ENCODE data around the gene ZAP70.

ZAP70 gene

GRCh38 chr2:97779141-97779540 lies 65.8 kb downstream of the ZAP70 start:
- TF ChIP-seq, protein P1, sequence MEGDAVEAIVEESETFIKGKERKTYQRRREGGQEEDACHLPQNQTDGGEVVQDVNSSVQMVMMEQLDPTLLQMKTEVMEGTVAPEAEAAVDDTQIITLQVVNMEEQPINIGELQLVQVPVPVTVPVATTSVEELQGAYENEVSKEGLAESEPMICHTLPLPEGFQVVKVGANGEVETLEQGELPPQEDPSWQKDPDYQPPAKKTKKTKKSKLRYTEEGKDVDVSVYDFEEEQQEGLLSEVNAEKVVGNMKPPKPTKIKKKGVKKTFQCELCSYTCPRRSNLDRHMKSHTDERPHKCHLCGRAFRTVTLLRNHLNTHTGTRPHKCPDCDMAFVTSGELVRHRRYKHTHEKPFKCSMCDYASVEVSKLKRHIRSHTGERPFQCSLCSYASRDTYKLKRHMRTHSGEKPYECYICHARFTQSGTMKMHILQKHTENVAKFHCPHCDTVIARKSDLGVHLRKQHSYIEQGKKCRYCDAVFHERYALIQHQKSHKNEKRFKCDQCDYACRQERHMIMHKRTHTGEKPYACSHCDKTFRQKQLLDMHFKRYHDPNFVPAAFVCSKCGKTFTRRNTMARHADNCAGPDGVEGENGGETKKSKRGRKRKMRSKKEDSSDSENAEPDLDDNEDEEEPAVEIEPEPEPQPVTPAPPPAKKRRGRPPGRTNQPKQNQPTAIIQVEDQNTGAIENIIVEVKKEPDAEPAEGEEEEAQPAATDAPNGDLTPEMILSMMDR (IDR thresholded peaks at IDR 0.05; ENCODE audit: low read depth, low read length), result no peak
- H3K4me3 ChIP-seq (ENCODE audit: low read depth, low read length), result no peak overlapping the region

DNA sequence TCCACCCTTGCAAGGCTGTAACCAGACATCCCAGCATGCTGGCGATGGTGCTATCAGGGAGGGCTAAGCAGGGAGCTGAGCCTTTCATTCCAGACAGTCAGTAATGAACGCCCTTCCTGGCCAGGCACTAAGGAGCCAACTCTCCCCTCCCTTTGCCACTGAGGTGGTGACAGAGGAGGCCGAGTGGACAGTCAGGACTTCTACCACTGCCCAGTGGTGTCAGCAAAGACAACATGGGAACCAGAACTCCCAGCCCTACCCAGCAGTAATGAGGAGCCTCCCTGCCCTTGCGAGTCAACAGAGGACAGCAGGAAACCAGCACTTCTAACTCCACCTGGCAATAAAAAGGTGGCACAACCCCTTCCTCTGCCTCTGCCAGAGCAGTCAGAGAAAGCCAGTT lies 68.6 kb downstream of the ZAP70 start:
- H3K4me3 ChIP-seq (ENCODE audit: low read depth, low read length), result no peak overlapping the region
- TF ChIP-seq, protein P1 (IDR thresholded peaks at IDR 0.05; ENCODE audit: low read depth, low read length), result no peak

DNA sequence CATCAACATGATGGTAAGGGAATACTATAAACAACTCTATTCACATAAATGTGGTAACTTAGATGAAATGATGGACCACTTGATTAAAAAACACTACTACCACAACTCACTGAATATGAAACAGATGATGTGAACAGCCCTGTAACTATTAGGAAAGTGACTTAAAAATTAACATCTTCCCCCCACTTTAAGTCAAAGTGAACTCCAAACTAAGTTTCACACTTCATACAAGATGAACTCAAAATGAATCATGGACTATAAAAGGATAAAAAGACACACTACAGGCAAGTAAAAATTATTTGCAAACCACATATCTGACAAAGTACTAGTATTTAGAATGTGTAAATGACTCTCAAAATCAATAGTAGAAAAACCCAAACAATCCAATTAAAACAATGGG lies 71.6 kb downstream of the ZAP70 start:
- no peak overlapping the region for H3K4me3 ChIP-seq (ENCODE audit: low read depth, low read length)
- TF ChIP-seq, protein P1 (IDR thresholded peaks at IDR 0.05; ENCODE audit: low read depth, low read length), result no peak

- no peak overlapping the region for H3K4me3 ChIP-seq (ENCODE audit: low read depth, low read length)
- TF ChIP-seq, protein P1 (IDR thresholded peaks at IDR 0.05; ENCODE audit: low read depth, low read length), result no peak
These were observed 72.4 kb downstream of the ZAP70 start for GRCh38 chr2:97785818-97786217.

GRCh38 chr2:97788986-97789644 lies 75.7 kb downstream of the ZAP70 start:
- TF ChIP-seq, protein P1 (IDR thresholded peaks at IDR 0.05; ENCODE audit: low read depth, low read length), result no peak
- no peak overlapping the region for H3K4me3 ChIP-seq (ENCODE audit: low read depth, low read length)

All from WI38 (cell line).